Measurements from ENCODE around the gene MAP1LC3B2. TPM values are rescaled to one million over a fixed set of nuclear protein-coding genes. Genes with fewer than 3 reads are reported as not detected.

MAP1LC3B2 gene
- total and polyA plus RNA-seq, 8 donors: 0.49 to 1.8 (median 0.68) TPM; not detected in 2

DNA sequence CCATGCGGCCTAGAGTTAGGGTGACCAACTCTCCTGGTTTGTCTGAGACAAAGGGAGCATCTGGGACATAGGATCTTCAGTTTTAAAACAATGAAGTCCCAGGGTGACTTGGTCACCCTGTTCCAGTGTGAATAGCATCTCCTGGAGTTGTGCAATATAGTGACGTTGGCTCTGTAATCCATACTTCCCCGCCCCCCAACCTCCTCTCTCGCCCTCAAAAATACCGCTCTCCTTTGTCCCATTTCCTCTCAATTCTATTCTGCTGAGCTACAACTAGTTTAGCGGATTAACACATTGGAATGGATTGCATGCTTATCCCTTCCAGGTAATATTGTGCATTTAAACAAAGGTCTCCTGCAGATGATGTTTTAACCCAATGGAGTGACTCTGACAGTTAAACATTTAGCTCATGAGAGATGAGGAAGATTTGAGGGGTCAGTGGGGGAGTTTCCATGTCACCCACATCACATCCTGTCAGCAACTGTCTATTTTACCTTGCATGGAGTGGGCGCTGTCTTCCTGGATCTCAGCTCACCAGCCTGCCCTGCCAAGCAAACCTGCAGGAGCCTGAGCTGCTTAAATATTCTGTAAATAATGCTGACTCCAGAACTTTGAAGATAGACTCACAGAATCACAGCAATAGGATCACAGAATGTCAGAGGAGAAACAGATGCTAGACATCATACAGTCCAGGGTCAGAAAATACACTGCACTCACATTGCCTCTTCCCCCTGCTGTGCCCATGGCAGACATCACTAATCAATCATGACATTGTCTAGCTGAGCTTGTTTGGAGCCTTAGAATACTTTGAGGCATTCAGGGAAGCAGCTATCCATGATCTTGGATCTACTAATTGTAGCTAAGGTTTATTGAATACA lies 43.0 kb downstream of the MAP1LC3B2 start:
- H3K36me3 ChIP-seq: no peaks in the 10 kb centered on the region
- H3K9me3 ChIP-seq: no peaks in the 10 kb centered on the region
- DNase-seq (no peak), ATAC-seq (no peak), FAIRE-seq (no peak)
- no peak overlapping the region for H3K27ac ChIP-seq
- H3K4me3 ChIP-seq: no peak overlapping the region
- intact Hi-C loops (cut with DNase I): loop anchor here in 1 of 3 donors (10.0 kb wide), 1 partner anchor 597 kb away; no protein-coding TSS in a partner anchor
- H3K27me3 ChIP-seq: no peaks in the 10 kb centered on the region
- WGBS, 2 donors: 83 to 89% methylated on average over 7 of the region's 7 CpGs
- TF ChIP-seq, protein P1, sequence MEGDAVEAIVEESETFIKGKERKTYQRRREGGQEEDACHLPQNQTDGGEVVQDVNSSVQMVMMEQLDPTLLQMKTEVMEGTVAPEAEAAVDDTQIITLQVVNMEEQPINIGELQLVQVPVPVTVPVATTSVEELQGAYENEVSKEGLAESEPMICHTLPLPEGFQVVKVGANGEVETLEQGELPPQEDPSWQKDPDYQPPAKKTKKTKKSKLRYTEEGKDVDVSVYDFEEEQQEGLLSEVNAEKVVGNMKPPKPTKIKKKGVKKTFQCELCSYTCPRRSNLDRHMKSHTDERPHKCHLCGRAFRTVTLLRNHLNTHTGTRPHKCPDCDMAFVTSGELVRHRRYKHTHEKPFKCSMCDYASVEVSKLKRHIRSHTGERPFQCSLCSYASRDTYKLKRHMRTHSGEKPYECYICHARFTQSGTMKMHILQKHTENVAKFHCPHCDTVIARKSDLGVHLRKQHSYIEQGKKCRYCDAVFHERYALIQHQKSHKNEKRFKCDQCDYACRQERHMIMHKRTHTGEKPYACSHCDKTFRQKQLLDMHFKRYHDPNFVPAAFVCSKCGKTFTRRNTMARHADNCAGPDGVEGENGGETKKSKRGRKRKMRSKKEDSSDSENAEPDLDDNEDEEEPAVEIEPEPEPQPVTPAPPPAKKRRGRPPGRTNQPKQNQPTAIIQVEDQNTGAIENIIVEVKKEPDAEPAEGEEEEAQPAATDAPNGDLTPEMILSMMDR (IDR thresholded peaks at IDR 0.05): no peak
- peaks cover 8 to 9% (median 8%) of the 10 kb centered on the region in 3 donors for H3K4me1 ChIP-seq

DNA sequence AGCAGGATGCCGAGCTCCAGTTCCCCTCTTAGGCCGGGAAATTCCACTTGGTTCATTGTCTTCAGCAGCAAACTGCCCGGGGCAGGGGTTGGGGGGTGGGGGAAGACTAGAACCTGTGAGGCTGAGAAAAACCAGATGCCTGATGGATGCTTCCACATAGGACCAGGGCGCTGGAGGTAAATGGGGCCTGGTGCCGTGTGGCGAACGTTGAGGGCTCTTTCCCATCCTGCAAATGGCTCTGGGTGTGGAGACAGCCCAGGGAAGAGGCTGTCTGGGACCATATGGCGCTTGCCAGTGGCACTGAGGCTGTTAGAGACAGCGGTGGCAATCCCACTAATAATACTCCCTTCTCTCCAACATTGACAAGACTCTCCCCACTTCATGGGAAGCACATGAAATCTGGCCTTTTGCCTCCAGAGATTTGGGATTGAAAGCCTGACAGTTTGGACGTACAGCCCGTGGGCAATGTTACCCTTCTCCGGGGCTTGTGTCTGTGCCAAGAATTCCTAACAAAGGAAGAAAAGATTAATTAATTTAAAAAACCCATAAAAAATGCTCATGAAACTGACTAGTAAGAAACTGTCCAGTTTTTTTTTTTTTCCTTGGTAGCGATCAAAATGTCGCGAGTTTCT lies 44.5 kb downstream of the MAP1LC3B2 start:
- H3K36me3 ChIP-seq: no peaks in the 10 kb centered on the region
- FAIRE-seq (no peak), DNase-seq (no peak), ATAC-seq (no peak)
- no peaks in the 10 kb centered on the region for H3K9me3 ChIP-seq
- TF ChIP-seq, protein P1 (IDR thresholded peaks at IDR 0.05): no peak
- intact Hi-C loops (cut with DNase I): loop anchor here in 1 of 3 donors (10.0 kb wide), 1 partner anchor 599 kb away; no protein-coding TSS in a partner anchor
- H3K4me3 ChIP-seq: no peak overlapping the region
- no peaks in the 10 kb centered on the region for H3K27me3 ChIP-seq
- no peak overlapping the region for H3K27ac ChIP-seq
- 83 to 87% methylated on average over 15 of the region's 15 CpGs for WGBS, 2 donors
- H3K4me1 ChIP-seq: peaks cover 5 to 7% (median 7%) of the 10 kb centered on the region in 3 donors

DNA sequence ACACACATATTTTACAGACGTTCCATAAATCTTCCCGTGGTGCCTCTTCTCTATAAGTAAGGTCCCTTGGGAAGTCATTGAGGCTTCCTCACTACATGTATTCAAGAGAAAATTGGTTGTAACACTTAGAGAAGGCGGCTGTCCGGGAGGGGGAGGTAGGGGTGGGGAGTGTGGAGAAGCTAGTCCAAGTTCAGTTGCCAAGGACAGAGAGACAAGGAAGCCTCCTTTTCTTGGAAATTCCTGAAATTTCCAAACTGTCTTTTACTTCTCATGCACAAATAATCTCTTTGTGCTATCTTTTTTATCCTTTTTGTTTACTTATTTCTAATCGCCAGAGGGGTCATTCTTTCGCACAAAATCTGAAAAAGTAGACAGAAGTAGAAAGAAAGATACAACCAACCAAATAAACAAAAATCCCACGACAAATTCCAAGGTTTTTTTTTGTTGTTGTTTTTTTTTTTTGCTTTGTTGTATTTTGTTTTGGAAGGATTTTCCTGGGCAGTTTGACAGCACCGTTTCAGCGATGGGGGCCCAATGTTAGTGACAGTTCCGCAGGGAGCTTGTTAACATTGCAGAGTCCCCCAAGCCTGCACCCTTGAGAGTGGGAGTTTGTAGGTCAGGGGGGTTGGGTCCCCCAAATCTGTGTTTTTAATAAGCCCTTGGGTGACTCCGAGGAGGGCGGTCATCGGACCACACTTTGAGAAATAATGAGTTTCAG lies 45.2 kb downstream of the MAP1LC3B2 start:
- intact Hi-C loops (cut with DNase I): loop anchor here in 1 of 3 donors (10.0 kb wide), 1 partner anchor 600 kb away; no protein-coding TSS in a partner anchor
- no peaks in the 10 kb centered on the region for H3K27me3 ChIP-seq
- DNase-seq (no peak), FAIRE-seq (no peak), ATAC-seq (no peak)
- TF ChIP-seq, protein P1 (IDR thresholded peaks at IDR 0.05): no peak
- H3K27ac ChIP-seq: no peak overlapping the region
- WGBS, 2 donors: 70 to 75% methylated on average over 13 of the region's 13 CpGs
- H3K4me3 ChIP-seq: no peak overlapping the region
- H3K4me1 ChIP-seq: peaks cover 0 to 3% (median under 1%) of the 10 kb centered on the region in 3 donors
- H3K36me3 ChIP-seq: no peaks in the 10 kb centered on the region
- no peaks in the 10 kb centered on the region for H3K9me3 ChIP-seq

DNA sequence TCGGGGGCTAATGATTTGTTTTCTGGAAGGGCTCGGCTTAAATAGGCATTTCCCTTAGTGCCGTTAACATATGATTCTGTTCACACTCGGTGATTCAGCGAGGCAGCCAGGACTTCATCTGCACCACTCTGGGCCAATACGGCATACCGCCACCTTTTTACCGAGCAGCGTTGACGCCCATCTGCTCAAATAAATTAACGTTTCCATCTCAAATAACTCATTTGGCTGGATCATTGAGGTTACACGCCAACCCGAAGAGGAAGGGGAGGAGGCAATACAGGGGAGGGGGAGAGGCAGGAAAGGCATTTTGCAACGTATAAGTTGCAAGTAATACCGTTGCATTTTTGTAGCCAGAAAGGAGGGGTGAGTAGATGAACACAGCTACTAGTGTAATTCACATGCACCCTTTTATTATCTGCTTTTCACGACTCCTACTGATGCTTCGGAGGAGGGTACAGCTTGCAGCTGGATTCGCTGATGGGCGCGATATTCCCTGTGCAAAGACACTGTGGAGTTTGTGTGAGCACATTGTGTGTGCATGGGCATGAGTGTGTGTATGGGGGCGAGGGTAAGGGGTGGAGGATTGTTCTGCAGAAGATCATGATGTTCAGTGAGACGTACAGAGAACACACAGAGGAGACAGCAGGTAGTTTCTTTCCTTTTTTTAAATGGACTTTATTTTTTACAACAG lies 45.9 kb downstream of the MAP1LC3B2 start:
- intact Hi-C loops (cut with DNase I): loop anchor here in 1 of 3 donors (10.0 kb wide), 1 partner anchor 600 kb away; no protein-coding TSS in a partner anchor
- Histone ChIP-seq H3K9me3 (no peaks in the 10 kb centered on the region), H3K27ac (no peak overlapping the region), H3K4me1 (no peaks in the 10 kb centered on the region), H3K4me3 (no peak overlapping the region), H3K27me3 (no peaks in the 10 kb centered on the region), H3K36me3 (no peaks in the 10 kb centered on the region)
- DNase-seq (no peak), FAIRE-seq (no peak), ATAC-seq (no peak)
- TF ChIP-seq, protein P1 (IDR thresholded peaks at IDR 0.05): no peak
- 82 to 83% methylated on average over 22 of the region's 22 CpGs for WGBS, 2 donors

All from pancreas (tissue), 10 donors.